Spleen (tissue), 7 donors: ENCODE results near the gene LRRC7.

Experiments used
- POLR2AphosphoS5 ChIP-seq, 3 donors: sonication (generic); formaldehyde crosslinking; IDR thresholded peaks; one replicate each; pipeline ENCODE4 v1.5.1; 2017; ENCODE audit warnings: antibody characterized with exemption in 3 of 3
- TF ChIP-seq, protein P1 (sequence below), 11 experiments: fragments of 200-600 bp in 7 of 11; fragments of 450-650 bp in 4 of 11; sonication (generic) in 4 of 11; IDR thresholded peaks in 8 of 11; conservative IDR thresholded peaks in 3 of 11; 1 replicate in 7 of 11; 2 replicates in 4 of 11; pipeline versions ENCODE4 v1.4.0 to v1.8.0; 2016 to 2021; ENCODE audit warnings: antibody characterized with exemption in 11 of 11, inconsistent platforms in 4 of 11, mild to moderate bottlenecking in 1 of 11
- donor health status: DM: no; HTN: no; CAD: no; lungs with moderate emphysema.
- donor health status: DM: no; HTN: no; CAD: no.
- donor health status: DM: no; HTN: no; CAD: no.

DNA sequence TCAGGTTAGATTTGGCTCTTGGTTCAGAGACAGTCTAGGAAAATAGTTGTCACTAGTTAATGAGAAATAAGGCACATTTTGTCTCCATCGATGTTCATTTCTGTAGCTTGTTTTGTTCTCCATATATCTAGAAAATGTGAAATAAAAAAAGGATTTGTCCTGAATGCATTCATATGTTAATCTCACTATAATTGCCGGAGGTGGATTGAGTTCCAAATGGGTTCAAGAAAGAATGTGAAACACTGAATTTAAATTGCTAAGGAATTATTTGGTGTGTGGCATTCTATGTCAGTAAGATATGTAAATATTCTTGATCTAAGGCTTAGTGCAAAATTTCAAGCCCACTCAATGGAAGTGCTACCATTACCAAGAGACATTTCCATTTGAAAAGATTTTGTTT is 176.7 kb downstream of the LRRC7 start:
- TF ChIP-seq, protein P1, sequence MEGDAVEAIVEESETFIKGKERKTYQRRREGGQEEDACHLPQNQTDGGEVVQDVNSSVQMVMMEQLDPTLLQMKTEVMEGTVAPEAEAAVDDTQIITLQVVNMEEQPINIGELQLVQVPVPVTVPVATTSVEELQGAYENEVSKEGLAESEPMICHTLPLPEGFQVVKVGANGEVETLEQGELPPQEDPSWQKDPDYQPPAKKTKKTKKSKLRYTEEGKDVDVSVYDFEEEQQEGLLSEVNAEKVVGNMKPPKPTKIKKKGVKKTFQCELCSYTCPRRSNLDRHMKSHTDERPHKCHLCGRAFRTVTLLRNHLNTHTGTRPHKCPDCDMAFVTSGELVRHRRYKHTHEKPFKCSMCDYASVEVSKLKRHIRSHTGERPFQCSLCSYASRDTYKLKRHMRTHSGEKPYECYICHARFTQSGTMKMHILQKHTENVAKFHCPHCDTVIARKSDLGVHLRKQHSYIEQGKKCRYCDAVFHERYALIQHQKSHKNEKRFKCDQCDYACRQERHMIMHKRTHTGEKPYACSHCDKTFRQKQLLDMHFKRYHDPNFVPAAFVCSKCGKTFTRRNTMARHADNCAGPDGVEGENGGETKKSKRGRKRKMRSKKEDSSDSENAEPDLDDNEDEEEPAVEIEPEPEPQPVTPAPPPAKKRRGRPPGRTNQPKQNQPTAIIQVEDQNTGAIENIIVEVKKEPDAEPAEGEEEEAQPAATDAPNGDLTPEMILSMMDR (IDR thresholded peaks at IDR 0.05 in 8 of 11, conservative IDR thresholded peaks at IDR 0.05 in 3 of 11) = no peak
- TF ChIP-seq POLR2AphosphoS5 (IDR thresholded peaks at IDR 0.05) = no peak
